ENCODE measurements around the gene FAM174C.

Gene FAM174C

DNA sequence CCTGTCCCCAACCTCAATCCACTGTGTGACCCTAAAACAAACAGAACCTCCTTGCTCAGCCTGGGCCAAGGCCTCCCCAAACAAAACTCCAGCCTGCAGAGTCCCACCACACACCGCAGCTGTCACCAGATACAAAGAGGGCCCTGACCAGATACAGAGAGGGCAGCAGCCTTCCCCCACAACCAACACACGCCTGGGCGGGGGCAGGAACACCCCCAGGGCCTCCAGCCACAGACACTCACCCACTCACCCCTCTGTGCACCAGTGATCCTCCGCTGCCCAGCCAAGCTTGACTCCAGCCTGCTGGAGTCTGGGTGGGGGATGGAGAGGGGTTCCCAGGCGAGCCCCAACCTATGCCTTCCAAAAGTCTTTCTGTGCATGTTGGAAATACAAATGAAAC, 12.1 kb upstream of the FAM174C start:
- no peak for DNase-seq

DNA sequence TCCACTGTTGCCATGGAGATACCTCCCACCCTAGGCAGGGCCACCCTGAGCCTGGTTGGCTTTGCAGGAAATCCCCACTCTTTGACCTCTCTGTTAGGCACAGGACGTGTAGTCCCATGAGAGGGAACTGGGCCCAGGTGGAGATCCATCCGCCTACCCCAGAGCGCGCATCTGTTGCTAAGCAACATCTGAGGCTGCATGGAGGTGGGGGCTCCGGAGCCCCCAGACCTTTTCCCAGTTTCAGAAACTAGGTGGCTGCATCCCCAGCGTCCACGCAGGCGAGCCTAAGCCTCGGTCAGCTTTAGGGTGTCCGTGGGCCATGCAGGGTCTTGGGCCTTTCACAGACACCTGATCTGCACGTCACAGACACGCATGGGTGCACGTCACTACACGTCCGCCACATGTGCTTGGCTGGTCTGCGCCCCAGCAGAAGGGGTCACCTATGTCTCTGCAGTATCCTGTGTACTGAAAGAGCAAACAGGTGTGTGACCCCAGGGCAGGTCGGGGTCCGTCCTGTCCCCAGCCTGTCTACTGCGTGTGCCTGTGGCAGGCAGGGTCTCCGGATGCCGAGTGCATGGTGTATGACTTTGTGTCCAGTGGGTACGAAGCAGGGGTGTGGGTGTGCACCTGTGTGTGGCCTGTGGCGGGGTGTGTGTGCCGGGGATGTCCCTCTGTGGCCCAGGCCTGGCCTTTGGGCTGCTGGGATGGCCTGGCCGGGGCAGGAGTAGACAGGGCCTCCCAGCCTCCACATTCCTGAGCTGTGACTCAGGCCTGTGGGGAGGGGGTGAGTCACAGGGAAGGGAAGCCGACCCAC, 10.3 kb upstream of the FAM174C start:
- DNase-seq = no peak

DNA sequence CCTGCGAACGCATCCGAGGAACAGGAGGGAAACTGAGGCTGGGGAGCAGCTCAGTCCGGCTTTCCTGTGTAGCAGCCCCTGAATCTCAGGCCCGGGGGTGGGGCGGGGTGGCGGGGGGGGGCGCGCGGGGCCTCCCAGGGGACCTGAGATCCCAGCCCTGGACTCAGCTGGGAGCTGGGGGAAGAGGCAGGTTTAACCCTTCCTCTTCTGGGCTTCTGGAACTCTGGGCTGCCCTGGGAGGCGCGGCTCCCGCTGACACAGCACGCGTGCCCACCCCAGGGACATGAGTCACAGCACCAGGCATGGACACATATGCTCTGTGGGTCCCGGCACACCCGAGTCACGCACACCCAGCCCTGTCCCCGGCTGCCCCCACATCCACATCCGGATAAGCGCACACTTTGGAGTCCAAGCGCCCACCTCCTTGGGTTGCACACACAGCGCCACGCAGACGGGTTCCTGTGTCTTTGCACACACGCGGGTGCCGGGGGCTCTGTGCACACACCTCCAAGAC, 9.7 kb upstream of the FAM174C start:
- peak; percentile 47 for DNase-seq

DNA sequence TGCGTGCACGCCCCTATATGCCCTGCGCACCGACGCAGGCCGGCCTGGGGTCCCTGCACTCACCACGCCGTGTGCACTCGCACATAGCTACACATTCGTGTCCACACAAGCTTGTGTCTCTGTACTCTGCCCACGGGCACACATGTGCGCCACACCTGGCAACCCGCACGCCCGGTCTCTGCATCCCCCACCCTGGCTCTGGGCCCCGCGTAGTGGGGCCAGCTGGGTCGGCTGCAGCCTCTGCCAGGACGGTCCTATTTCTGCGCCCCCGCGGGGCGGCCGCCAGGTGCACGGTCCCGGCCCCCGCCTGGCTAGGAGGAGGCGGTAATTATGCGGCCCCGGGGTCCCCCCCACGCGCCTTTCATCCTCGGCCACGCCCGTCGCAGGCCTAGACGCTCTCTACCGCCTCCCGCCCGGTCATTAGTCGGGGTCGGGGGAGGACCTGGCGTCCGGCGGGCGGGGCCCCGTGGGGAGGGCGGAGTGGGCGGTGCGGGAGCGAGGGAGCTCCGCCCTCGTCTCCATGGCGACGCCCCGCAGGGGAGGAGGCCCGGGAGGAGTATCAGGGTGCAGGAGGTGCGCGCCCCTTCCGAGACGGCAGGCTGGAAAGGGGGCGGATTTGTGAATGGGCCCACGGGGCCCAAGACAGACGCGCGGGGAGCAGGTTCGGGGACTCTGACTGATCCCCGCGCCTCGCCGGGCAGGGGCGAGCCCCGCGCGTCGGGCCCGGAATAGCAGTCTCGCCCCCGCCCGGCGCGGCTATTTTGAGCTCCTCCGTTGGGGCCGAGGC, 9.0 kb upstream of the FAM174C start:
- peak; percentile 75 for DNase-seq

DNA sequence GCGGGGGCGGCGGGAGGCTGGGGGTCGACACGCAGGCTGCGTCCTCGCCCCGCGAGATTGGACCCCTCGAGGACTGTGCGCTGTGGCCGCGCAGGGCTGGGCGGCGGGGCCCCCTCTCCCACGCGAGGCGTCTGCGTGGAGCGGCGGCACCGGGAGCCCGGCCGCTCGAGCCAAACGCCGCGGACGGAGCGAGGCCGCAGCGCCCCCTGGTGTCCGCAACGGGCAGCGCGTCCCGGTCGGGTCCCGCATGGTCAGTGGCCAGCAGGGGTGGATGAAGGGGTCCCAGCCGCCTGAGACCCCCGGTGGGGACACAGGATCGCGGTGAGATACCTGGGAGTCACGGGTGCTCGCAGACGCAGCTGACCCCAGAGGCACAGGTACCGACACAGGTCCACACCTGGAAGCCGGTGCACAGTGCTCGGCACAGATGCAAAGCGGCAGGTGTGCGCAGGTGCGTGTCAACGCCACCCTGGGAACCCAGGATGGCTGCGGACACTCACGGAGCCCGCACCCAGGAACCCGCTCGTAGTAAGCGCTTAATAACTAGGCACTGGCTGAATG, 8.3 kb upstream of the FAM174C start:
- peak; percentile 64 for DNase-seq

DNA sequence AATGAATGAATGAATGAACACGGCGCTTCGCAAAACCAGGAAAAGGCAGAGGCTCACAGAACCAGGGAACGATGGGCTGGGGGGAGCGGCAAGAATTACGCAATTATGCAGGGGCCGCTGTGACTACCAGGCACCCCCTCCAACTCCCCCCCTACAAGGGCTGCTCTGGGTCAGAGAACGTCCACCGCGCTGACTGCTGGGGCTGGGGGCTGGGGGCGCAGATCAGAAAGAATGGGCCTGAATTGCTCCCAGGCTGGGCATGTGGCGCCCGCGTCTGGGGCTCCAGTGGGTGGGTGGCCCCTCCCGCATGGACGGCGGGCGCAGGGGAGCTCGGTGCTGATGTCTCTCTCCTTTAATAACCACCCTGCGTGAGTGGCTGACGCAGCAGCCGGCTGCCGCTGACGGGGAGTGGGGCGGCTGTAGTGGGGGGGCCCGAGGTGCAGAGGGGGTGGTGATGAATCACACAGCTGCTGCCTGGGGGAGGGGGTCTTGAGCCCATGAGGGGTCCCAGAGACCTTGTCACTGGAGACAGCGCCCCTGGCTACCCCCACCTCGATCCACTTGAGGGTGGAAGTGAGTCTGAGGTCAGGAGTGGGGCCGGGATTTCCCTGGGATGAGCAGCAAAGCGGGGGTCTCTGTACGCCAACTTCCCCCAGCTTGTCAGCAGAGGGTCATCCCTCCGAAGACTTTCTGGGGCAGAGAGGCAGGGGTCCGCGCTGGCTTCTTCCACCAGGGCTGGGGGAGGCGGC, 7.7 kb upstream of the FAM174C start:
- no peak for DNase-seq

DNA sequence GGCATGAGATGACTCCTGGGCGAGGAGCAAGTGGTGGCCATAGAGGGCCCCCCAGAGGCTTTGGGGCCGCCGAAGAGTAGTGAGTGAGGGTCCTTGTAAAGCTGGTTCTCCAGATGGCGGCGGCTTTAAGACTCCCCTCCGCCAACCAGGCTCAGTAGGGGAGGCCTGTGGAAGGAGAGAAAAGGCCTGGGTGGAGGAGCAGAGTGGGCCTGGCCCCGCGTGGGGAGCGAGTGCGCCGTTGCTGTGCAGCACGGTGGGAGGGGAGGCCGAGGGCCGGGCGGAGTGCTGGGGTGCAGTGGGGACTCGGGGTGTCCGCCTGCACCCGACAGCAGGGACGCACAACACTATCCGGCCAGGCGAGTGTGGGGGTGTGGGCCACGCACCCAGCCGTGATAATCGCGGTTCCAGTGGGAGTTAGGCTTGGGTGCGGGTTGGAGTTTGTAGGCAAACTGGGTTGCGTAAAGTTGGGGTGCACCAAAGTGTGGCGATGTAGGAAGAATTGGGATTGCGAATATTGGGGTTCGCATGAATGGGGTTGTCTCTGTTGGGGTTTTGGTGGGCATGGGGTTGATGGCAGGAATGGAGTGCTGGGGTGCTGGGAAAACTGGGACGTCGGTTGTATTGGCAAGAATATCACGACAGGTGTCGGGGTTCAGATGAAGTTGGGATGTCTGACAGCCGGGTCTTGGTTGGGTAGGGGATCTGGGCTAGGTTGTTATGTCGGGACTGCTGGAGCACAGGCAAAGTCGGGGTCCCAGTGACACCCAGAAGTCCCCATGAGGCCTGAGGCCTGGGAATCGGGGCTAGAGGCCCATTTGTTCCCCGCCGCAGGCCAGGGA, 6.9 kb upstream of the FAM174C start:
- no peak for DNase-seq

DNA sequence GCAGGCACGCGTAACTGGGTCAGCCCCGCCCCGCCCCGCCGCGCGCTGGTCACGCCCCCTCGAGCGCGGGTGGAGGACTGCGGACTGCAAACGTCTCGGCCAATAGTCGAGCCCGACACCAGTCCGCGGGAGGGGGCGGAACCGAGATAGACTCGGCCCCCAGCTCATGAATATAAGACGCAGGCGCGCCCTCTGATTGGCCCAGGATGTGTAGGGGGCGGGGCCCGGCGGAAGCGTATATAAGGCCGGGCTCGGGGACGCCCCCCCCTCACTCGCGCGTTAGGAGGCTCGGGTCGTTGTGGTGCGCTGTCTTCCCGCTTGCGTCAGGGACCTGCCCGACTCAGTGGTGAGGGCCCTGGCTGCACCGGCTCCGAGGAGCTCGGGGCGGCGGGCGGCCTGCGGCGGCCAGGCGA, 6.3 kb upstream of the FAM174C start, which contains the start of gene CIRBP:
TSS of gene CIRBP (plus strand) at position 268 of the 413 bp plus-strand sequence. CDS start 1,602 bp downstream, outside the sequence.
- DNase-seq = peak; percentile 99

DNA sequence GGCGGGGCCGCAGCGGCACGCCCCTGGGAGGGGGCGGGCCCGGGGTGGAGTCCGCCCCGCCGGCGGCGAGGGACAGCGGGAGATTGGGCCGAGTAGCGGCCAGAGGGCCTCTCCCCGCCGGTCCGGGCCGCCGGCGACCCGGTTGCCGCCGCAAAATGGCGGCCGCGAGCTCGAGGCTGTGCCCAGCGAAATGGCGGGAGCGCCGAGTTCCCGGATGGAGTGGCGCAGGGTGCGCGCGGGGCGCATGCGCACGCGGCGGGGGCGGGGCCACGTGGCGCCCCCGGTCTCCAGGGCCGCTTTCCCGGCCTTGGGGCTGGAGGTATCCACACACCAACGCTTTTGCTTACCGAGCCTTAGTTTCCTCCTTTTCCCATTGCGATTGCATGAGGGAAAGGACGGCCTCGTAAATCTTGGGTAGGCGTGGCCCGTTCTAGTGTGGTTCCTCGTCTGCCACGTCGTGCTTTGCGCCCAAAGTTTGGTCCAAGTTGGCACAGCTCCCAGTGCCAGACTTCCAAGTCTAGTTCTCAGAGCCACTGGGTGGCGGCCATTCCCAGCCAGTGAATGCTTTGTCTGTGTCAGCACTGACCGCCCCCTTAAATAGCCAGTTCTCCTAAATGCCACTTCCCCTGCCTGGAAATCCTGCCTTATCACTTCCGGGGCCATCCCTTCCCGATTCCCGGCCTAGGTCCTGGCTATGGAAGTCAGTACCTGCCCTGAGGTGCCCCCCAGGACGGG, 5.7 kb upstream of the FAM174C start:
- peak; percentile 86 for DNase-seq

DNA sequence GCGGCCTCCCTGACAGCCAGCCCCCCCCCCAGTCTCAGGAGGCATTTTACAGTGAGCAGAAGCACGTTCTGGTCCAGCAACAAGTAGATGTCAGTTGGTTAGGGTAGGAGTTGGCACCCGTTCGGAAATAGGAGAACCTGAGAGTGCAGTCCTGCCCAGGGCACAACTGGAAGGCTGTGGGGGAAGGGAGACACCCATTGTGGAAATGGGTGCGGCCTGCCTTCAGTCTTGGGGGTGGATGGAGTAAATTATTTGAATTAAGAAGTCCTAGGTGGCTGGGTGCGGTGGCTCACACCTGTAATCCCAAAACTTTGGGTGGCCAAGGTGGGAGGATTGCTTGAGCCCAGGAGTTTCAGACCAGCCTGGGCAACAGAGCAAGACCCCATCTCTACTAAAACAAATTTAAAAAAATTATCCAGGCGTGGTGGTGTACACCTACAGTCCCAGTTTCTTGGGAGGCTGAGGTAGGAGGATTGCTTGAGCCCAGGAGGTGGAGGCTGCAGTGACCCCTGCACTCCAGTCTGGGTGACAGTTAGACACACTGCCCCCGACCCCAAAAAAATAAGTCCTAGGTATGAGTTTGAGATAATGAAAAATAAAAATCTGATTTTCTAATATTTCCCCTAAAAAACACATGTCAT, 5.0 kb upstream of the FAM174C start:
- DNase-seq = peak; percentile 44

DNA sequence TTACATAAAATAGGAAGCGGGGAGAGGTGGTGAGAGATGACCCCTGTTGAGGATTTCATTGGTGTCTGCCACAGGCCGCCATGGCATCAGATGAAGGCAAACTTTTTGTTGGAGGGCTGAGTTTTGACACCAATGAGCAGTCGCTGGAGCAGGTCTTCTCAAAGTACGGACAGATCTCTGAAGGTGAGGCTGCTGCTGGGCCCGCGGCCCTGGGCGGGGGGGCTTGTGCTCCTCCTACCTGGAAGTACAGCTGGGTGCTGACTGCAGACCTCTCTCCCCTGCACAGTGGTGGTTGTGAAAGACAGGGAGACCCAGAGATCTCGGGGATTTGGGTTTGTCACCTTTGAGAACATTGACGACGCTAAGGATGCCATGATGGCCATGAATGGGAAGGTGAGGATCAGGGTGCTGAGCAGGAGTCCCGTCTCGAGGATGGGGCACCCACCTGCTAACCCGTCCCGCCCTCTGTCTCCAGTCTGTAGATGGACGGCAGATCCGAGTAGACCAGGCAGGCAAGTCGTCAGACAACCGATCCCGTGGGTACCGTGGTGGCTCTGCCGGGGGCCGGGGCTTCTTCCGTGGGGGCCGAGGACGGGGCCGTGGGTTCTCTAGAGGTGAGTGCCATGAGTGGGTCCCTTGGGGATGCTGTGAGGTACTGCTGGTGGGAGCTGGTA, 4.3 kb upstream of the FAM174C start:
- DNase-seq = no peak

DNA sequence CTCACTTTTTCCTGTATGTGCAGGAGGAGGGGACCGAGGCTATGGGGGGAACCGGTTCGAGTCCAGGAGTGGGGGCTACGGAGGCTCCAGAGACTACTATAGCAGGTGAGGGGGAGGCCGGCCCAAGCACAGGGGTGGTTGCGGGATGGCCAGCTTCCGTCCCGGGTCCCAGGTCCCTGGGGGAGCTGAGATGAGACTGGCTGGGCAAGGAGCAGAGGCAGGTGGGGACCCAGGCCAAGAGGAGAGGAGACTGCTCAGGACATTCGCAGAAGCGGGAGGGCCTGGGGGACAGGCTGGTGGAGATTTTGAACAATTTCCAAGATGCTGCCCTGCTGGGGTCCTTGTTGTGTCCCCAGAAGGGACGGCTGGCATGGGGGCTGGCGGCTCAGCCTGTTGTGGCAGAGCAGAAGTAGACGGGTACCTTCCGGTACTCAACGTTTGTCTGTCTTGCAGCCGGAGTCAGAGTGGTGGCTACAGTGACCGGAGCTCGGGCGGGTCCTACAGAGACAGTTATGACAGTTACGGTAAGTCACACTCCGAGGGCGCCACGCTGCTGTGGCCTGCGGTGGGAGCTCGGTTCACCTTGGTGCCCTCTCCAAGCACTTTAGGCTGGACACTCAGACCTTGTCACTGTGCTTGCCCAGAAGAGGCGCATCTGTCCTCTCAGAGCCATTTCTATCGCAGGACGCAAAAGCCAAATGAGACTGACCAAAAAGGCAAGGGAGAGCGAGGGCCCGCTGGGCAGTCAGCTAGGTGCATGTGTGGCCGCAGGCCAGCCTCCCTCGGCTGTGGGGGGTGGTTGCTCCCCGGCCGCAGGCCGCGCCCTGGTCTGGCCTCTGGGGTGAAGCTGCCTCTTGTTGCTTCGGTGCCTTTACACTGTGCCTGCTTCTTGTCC, 3.6 kb upstream of the FAM174C start:
- DNase-seq = no peak

DNA sequence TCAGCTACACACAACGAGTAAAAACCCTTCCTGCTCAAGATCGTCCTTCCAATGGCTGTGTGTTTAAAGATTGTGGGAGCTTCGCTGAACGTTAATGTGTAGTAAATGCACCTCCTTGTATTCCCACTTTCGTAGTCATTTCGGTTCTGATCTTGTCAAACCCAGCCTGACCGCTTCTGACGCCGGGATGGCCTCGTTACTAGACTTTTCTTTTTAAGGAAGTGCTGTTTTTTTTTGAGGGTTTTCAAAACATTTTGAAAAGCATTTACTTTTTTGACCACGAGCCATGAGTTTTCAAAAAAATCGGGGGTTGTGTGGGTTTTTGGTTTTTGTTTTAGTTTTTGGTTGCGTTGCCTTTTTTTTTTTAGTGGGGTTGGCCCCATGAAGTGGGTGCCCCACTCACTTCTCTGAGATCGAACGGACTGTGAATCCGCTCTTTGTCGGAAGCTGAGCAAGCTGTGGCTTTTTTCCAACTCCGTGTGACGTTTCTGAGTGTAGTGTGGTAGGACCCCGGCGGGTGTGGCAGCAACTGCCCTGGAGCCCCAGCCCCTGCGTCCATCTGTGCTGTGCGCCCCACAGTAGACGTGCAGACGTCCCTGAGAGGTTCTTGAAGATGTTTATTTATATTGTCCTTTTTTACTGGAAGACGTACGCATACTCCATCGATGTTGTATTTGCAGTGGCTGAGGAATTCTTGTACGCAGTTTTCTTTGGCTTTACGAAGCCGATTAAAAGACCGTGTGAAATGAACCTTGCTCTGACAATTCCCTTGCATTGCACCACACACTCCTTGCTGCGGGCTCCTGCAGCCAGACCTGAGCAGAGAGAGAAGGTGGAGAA, 2.7 kb upstream of the FAM174C start:
- DNase-seq = no peak

DNA sequence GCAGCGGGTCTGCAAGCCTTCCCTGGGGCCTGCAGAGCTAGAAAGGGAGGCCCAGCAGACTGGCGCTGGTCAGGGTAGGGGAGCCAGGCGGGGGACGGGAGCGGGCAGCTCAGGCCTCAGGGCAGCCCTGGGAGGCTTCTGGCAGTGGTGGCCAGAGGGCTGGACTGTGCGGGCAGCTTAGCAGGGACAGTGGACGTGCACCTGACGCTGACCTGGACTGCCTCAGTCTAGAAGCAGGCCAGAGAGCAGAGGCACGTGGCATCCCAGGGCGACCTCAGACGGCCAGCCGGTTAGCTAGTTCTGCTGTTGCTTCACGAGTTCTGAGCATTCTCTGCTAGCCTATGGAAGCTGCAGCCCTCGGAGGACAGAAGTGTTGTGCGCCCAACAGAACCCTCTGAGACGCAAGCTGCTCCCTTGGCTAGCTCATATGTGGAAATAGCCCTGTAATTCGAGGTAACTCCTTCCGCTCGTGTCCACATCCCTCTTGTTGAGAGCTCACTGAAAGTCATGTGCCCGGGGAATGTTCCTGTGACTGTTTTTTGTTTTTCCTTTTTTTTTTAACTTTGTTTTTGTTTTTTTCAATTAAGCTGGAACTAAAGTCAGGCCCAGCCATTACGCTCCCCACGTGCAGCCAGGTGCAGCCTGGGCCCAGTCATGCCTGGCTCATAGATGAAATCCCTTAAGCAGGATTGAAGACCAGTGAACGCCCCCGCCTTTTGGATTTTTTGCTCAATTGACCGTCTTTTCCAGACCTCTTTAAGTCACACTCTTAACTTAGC, 1.9 kb upstream of the FAM174C start:
- no peak for DNase-seq

DNA sequence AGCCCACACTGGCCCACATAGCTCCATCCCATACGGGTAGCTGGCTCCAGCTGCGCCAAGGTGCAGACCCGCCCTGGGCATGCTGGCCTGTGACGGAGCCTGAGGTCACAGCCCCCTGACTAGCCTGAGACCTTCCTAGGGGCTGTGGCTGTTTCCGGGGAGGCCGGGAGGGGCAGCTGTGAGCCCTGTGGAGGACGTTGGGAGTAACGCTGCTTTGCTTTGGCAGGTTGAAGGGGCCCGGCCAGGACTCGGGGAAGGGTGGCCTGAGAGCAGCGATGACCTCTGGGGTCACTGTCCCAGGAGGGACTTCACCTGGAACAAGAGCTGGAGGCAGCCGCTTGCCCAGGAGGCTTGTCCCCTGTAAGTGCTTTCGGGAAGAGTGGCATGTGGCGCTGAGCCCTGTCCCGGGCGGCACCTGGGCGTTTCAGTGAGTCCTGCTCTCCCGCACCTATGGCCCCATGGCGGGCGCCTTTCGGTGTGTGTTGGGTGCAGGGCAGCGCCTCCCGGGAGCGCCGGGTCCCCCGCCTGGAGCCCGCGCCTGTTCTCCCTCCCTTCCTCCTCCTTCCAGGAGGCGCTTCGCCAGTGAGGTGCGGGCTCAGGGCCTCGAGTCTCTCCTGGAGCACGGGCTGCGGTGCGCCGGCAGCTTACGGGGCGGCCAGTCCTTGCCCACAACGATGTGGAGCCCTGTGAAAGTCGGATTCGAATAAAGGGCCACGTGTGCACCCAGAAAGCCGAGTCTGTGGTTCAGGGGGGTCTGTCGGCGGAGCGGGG, 1.1 kb upstream of the FAM174C start:
- DNase-seq = no peak

DNA sequence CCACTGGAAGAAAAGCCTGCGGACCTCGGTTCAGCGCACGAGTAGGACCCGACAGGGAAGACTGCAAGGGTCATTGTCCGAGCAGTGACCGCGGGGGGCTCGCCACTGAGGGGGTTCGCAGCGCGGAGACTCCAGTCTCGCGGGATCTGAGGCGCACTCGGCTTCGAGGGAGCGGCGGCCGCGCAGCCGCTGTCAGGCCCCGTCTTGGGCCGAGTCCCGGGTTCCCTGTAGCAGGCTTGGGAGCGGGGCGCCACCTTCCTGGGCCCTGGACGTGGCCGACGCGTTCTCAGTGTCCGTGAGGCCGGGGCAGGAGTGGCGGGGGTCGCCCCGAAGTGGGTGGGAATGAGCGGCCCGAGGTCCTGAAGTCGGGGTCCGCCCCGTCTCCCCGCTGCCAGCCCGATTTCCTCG, 474 bp upstream of the FAM174C start:
- DNase-seq = no peak
